Bone marrow (tissue), 2 donors: ENCODE data around the gene SLC9A9.

Experiments
- DNase-seq, 2 donors: peaks; one replicate each; lab custom pipeline; 2025; lab: John Stamatoyannopoulos, UW

SLC9A9 gene

DNA sequence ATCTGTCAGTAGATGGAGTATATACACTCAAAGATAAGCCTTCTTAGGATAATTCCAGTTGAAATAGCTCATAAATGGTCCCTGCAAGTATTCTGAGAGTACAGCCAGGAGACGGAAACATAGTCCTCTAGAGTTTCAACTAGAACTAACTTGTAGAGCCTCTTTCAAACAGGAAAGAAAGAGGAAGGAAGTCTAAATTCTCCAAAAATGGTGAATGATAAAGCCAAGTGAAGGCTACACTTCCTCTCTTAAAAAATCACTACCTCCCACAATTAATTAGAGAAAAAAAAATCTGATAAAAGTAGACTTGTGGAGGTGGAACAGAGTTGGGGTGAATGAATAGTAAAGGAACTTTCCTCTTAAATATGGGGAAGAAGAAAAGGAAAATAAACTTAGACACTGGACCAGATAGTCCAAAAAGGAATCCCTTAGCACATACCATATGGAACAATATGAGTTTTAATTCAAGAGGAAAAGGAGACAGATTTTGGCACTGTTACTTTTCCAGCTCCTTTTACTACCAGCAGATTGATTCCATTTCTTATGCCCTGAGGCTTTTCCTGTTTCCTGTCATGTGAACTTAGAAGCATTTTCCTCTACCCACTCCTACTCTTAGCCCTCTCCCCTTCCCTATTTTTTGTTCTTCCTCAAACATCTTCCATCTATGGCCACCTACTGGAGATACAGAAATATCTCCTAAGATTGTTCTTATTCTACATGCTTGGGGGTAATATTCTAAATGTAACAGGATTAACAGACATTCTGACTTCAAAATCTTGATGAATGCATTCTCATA is 521.1 kb downstream of the SLC9A9 start:
- no peak for DNase-seq

DNA sequence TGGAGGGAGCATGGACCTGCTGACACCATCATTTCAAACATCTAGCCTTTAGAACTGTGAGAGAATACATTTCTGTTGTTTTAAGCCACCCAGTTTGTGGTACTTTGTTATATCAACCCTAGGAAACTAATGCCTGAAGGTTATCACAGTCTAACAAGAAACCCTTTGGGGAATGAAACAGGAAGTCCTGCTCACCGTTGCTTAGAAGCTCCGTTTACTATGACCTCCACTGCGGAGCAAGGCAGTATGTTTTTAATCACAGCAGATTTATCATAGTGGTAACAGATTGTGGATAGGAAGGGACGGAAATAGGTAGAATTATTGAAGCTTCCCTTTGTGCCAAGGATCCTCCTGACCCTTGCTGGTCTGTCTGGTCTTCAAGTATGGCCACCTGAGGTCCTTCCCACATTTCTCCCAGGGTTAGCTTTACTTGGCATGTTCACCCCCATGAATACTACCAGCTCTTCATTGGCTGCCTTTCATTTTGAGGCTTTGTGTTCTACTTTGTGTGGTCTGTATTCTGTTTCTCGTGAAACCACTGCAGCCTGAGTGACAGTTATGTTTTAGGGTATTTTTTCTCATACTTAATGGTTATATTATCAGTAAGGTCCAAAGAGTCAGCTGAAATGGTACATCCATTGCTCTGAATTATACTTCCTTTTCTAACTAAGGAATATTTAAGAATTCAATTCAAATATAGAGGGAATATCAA is 527.1 kb downstream of the SLC9A9 start:
- DNase-seq = no peak

DNA sequence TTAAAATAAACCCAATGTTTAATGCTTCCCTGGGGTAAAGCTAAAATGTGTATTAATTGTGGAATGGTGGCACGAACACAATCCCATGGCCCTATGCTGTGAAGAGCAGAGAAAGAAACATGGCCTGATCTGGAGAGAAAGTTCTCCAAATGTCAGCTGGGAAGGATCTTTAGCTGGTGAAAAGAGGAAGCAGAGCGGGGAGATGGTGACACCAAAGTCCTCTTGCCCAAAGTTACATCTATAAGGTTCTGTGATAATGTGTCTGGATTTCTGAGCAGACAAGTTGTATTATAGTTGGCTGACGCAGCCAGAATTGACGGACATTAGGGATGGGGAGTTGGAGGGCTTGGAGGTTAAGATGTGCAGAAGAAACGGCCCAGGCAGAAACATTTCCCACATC is 532.5 kb downstream of the SLC9A9 start:
- DNase-seq = no peak

DNA sequence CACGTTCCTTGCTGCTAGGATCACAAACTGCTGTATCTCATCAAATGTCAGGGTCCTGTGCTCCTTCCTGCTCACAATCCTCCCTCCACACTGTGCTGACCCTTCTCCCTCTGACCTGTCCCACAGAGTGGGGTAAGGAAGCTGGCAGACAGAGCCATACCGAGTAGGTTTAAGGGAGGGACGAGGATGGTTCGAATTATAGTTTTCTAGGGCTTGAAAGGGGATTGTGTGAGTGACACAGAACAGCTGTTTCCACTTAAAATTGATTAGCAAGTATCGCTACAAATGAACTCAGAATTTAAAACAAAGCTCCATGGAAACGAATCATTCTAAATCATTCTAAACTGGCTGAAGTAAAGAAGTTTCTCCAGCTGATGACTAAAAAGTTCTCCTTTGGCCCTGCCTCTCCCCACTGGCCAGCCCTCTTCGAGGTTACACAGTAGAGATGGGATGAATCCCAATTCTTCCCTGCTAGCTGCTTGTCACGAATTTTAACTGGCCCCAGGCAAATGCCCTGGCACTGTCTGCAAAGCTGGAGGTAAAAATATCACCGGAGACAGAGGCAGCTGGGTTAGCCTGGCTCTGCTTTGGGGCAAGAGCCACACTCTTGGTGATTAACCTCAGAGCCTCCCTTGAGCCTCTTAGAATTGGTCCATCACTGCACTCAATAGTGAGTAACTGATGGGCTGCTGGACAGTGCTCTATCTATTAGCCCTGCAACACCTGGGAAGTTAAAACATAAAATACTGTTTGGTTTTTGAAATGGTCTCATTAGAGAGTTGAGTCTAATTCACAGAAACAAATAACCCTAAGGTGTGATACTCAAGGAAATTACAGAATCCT is 533.8 kb downstream of the SLC9A9 start:
- DNase-seq = no peak

DNA sequence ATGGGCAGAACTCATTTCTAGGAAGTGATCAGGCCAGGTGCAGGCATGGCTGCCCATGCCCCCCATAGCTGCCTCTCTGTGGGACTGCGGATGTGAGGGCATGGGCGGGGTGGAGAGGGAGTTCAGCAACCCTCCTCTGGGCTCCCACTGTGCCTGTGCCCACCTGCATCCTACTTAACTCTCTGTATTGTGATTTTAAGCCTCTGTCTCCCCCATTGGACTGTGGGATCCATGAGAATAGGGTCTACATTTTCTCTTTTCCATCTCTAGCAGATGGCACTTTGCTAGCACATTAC is 534.4 kb downstream of the SLC9A9 start:
- DNase-seq = no peak

DNA sequence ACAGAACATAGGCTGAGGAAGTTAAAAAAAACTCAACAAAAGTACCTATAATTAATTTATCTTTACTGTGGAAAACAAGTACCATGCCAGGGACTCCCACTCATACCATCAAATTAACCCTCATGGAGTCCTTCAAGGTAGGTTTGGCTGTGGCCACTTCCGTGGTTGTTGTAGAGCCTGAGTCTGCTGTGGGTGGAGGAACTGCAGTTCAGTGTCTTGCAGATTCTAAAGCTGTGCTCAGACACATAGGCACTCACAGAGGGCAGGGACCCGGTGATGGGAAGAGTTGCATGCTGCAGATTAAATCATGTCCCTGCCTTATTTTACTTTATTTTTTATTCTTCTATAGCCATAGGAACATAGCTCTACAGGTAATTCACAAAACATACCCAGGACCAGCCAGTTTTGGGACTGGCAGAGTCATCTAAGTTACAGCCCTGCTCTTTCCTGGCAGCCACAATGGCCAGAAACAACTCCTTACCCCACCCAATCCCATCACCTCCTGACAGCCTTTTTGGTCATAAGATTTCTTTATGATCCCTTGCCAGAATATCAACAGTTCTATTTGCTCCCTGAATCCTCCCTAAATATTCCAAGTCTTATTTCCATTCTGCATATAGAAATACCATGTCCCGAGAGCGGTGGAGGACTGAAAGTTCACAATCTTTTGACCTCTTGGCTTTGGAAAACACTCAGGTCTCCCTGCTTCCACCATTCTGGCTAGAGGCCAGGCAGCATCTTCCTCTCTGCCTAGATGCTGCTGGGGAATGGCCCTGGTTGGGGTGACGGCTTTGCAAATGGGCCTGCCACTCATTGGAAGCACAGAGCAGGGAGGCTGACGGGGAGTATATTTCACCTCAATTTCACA is 535.0 kb downstream of the SLC9A9 start:
- DNase-seq = no peak

DNA sequence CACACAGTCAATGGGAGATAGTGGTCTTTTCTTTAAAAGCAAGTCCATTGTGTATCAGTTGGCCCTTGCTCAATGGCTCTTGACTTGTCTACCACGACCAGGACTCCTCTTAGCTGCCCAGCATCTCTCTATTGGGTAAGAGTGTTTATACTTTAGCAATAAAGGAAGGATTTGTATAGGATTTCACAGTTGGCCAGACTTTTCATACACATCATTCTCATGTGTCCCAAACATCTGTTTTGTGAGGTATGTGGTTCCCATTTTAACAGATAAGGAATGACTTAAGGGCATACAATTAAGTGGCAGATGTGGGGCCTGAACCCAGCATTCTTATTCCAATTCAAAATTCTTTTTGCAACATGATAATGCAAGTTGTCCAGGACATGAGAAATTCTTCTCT is 537.2 kb downstream of the SLC9A9 start:
- DNase-seq = no peak

DNA sequence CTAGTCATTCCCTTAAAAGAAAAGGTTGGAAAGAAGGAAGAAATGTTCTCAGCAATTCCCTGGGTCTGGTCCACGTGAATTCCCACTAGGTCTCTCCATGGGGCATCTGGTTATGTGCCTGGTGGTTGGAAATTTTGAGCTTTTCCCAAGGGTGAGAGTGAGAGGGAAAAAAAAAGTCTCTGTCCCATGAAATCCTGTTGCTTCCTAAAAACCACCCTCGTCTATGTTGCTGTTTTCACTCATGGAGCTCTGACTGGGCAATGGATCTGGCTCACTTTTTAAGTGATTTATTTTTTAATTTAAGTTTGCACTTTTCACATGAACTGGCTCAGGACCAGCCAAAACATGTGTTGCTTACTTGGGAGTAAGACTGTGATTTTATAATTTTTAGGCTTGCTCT is 538.6 kb downstream of the SLC9A9 start:
- DNase-seq = no peak

DNA sequence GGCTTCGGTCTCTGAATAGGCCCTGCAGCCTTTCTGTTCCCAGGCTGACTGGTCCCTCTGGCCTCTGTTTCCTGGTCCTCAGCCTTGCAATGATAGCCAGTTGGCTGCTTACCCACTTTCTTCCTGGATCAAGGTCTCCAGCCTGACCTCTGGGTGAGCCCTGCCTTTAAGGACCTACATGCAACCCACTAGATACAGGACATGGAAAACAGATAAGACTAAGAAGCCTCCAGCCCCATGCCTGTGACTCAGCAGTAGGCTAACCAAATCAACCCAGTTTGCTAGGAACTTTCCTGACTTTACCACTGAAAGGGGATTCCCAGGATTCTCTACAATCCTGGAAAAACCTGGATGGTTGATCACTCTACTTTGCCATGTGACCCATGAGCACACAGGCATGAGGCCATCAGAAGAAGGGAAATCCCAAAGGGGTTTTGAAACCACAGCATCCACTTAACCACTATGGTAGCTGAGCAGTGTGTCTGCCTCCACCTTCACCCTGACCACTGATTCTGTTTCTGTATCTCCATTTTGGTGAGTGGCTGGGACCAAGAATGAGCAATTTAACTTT is 540.6 kb downstream of the SLC9A9 start:
- DNase-seq = no peak

DNA sequence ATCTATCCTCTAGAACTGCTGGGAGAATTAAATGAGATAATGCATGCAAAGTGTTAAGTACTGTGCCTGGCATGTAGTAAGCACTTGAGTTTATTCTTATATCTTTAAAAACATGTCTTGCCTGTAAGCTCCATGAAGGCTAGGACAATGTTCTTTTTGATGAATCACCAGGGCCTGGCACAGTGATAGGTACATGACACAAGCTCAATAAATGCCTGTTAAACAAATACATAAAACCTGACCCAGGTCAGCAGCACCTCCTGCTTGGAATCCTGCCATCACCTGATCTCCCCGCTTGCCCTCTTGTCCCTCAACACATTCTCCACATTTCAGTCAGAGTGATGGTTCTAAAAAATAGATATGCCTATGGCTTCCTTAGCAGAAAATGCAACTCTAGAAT is 541.9 kb downstream of the SLC9A9 start:
- no peak for DNase-seq

DNA sequence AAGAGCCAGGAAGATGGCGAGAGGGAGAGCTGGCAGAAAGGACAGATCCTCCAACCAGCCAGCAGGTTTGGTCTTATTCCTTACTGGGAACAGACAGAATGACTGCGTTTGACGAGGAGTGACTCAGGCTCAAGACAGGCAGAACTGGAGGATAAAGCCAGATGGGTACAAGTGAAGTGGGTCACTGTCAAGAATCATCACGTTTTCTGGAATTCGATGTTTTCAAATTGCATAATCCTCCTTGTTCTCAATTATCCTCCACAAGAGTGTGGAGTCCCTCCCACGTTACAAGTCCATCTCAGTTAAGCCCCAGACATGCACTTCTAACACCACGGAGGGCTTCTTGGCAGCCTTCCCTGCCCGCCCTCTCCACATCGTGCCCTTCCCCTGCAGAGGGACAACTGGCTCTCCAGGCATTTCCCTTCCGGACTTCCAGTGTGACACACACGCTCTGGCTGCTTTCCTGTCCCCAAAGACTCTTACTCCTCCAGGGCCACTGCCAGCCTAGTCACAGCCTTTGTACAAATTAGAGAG is 545.6 kb downstream of the SLC9A9 start:
- no peak for DNase-seq

DNA sequence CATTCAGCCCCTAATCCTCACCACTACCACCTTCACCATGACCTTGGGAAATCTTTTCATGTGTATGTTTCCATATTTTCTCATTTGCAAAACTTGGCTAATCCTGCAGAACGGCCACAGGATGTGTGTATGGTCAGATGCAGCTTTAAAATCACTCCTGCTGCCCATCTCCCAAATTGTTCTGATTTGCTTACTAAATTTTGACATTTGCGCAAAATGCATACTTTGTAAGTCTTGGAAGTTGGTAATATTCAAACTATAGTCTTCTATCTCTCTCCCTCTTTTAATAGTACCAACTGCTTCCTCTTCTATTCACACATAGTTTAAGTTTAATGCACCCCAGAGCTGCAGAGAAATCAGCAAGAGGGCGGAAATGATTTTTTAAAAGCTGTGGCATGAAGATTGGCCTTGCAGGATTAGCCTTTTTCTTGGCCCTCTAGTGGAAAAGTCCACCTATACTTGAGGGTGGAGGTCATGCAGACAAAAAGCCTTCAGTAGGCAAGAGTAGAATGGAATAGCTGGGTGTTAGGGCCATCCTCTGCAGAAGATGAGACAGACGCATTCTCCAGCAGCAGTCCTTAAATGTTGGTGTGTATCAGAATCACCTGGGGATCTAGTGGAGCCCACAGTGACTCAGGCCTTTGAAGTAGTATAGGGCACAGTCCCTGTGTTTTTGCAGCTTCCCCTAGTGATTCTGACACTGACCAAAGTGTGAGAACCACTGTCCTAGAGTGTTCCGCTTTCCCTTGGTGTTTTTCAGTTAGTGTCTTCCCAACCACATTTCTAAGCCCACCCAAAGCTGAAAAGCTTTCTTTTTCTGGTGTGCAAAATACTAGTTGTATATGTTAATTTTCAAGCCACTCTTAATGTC is 547.0 kb downstream of the SLC9A9 start:
- no peak for DNase-seq

DNA sequence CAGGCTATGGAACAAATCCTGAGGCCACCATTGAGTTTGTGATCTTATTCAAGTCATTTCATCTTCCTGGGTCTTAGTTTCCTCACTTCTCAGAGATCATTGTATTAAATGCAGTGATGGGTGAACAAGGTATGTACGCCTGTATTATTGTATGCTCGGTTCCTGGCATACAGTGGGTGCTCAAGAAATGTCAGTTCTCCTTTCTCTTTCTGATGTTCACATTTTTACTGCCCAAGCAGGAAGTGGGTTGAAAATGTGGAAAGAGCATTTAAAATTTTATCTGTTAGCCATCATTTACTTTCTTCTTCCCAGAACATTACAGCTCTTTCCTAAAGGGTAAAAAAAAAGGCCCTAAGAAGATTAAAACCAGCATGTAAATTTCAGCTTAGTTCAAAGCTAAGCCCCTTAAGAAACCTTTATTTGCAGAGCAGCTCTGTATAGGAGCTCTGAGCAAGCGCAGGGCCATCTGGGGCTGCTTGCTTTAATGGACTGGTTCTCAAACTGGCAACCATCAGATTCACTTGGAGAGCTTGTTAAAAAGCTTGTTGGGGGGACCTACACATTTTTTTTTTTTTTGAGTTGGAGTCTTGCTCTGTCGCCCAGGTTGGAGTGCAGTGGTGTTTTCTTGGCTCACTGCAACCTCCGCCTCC is 549.3 kb downstream of the SLC9A9 start:
- no peak for DNase-seq

DNA sequence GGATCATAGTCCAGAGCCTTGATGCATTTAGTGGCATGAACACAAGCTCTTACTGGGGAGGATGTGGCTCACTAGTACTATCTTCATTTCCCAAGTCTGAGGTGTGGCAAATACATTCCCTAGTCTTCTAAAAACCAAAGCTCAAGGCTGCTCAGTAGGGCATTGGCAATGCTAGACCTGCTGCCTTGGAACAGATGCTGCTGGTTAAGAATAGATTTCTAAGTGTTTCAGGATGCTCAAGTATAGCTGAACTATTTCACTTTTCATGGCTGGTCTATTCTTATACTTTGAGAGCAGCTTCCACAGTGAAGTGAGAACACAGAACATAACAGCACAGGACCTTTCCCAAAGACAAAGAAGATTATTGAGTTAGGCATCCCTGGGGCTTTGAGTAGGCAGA is 549.9 kb downstream of the SLC9A9 start:
- no peak for DNase-seq

DNA sequence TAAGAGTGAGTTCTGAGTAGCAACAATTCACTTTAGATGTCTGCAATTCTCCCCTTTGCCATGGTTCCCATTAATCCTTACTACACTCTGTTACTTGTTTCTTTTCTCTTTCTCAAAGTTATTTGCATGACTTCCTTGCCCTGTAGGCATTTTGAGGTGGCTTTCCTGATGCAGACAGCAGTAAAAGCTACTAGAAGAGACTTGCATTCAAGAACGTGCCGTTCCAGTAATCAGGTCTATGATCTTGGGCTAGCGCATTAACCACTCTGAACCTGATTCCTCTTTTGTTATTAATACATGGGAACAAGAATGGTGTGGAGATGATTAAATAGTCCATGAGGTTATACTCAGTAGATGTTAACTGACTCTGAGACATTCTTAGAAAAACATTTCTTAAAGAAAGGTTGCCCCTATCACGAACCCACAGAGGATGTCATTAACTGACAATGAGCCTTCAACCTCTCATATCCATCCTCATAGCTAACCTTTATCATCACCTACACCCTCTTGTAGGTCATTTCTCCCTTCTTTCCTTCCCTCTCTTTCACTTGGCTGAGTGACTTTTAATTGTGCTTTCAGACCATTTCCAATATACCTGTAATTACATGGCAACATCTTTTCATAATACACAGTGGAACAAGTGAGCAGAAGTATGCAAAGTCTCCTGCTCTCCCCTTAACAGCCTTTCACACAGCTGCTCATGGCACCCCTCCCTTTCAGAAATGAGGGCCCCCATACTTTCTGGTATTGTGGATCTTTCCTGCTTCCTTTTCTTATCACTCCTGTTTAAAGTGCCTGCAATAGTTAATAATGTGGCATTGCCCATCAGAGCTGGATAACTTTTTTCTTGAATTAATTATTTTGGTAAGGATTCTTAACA is 552.8 kb downstream of the SLC9A9 start:
- no peak for DNase-seq

DNA sequence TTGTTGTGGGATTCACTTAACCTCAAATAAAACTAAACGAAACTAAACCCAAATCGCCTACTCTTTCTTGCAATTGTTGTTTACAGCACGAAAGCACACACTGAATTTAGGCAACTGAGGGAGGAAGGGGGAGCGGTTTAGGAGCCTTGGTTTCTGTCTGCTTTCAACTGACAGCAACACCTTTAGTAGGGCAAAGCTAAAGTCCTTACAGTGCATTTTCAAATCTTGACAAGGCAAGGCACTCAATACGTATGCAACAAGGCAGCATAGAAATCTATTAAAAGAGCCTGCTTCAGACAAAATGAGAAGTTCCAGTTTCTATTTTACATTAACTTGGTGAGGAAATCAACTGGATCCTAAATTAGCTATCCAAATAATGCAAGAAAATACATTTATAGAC is 554.1 kb downstream of the SLC9A9 start:
- DNase-seq = no peak

DNA sequence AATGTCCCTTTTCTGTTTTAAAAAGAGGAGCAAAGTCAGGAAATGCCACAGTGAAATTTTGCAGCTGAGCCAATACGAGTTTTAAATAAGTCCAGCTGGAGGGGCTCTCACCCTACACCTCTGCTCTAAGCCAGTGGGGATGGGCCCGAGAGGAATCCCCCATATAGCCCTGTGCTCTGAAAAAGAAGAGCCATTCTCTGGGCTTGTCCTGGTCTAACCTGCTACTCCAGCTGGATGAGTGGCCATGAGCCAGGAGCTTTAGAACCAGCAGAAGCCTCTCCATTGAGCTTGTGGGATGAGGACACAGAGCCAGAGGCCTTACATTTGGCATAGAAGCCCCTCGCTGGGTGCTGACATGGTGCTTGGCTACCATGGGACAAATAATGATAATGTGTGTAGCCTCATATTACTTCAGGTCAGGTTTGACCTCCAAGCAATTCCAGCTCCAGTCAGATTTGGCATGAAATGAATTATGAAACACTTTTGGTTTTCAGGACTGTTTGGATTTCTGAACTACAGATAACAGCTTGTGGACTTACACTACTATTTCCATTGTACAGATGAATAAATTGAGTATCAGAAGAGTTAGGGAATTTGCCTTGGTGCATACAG is 556.3 kb downstream of the SLC9A9 start:
- no peak for DNase-seq

DNA sequence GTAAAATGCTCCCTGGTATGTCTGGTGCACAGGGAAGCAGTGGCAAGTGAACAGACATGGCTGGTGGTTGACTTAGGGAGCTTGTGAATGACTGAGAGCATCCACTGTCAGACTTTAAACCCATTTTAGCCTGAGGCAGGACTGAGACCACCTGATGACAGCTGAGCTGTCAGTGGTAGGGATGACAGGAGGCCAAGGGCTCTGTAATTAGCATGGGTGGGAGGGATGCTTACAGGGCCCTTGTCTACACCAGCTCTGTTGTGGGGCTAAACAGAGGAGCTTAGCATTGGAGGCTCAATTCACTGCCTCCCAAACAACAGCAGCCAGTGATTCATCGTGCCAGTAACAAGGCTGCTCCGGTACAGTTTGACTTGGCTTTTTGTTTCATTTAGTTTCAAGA is 559.3 kb downstream of the SLC9A9 start:
- DNase-seq = no peak
